SU-DHL-6 (cell line): ENCODE results near the gene SIK2.

Source experiments
- CTCF ChIP-seq: fragments of 200-600 bp; sonication (generic); IDR thresholded peaks from one replicate; pipeline ENCODE4 v1.5.1; 2017; ENCODE audit warnings: antibody characterized with exemption, mild to moderate bottlenecking, low read length, moderate library complexity; ENCODE audit not compliant: insufficient read depth, poor library complexity, severe bottlenecking
- EZH2phosphoT487 ChIP-seq: fragments of 200-600 bp; sonication (generic), shearing (Covaris generic); conservative IDR thresholded peaks from 2 replicates; pipeline ENCODE4 v1.6.1; 2018; ENCODE audit warnings: mild to moderate bottlenecking, antibody characterized with exemption, low read length, moderate library complexity, mixed read lengths

- TF ChIP-seq CTCF: no peak
- no peak for TF ChIP-seq EZH2phosphoT487
Observed at GRCh38 chr11:111726301-111726713, 124.1 kb downstream of the SIK2 start.
